Left lung (tissue), 10 donors: ENCODE data around the gene USP8. TPM values are rescaled to one million over a fixed set of nuclear protein-coding genes. Genes with fewer than 3 reads are reported as not detected.

Source experiments
- ATAC-seq: fragments of 200-7000 bp; cut with Tn5 transposase; one replicate; pipeline ENCODE4 v1.9.1; 2020; ENCODE audit warnings: moderate library complexity
- DNase-seq, 4 donors: peaks; one replicate each; pipeline ENCODE4 v3.0.0-alpha.2; 2013 to 2020
- H3K27ac ChIP-seq, 2 donors: fragments of 200-600 bp; sonication (generic) in 1 of 2; one replicate each; pipeline versions ENCODE4 v1.5.0 to v1.8.0; 2020 to 2021
- H3K27me3 ChIP-seq, 2 donors: fragments of 200-600 bp; sonication (generic) in 1 of 2; one replicate each; pipeline versions ENCODE4 v1.5.0 to v1.8.0; 2020 to 2021
- H3K36me3 ChIP-seq, 2 donors: fragments of 200-600 bp; sonication (generic) in 1 of 2; one replicate each; pipeline versions ENCODE4 v1.5.0 to v1.8.0; 2020 to 2021
- H3K4me1 ChIP-seq, 2 donors: fragments of 200-600 bp; one replicate each; pipeline ENCODE4 v1.8.0; 2021
- H3K4me3 ChIP-seq, 2 donors: fragments of 200-600 bp; sonication (generic) in 1 of 2; one replicate each; pipeline versions ENCODE4 v1.5.0 to v1.8.0; 2020 to 2021; ENCODE audit warnings: mild to moderate bottlenecking in 1 of 2
- H3K9me3 ChIP-seq, 2 donors: fragments of 200-600 bp; sonication (generic) in 1 of 2; one replicate each; pipeline versions ENCODE4 v1.5.0 to v1.8.0; 2020 to 2021
- CTCF ChIP-seq, 2 donors: fragments of 200-600 bp; sonication (generic) in 1 of 2; IDR thresholded peaks; one replicate each; pipeline versions ENCODE4 v1.5.0 to v1.8.0; 2021; ENCODE audit warnings: antibody characterized with exemption in 2 of 2
- intact Hi-C, 2 donors: fragments of 100-400 bp; cut with DNase I; formaldehyde crosslinking; loops; one replicate each; pipeline versions ENCODE4 v1.11.2 to v1.14.2; 2022
- polyA plus RNA-seq, 6 donors: library from polyadenylated mRNA; unstranded; fragments of 120-200 nt; gene quantifications; one replicate each; pipeline ENCODE4 v1.2.1, GENCODE V29; 2013; ENCODE audit not compliant: insufficient read length in 6 of 6
- total RNA-seq, 2 donors: library from RNA; stranded (reverse); fragmentation: NEBNext Ultra II Directional; extraction: Animal tissue kit (Norgen Biotek cat#: 25700); gene quantifications; one replicate each; pipeline ENCODE4 v1.2.1, GENCODE V29; 2021
- donor health status: DM: no; HTN: yes; CAD: no.
- donor health status: DM: no; HTN: no; CAD: no.

USP8 gene
- total and polyA plus RNA-seq, 8 donors, result 51.3 to 68.6 (median 60.8) TPM

DNA sequence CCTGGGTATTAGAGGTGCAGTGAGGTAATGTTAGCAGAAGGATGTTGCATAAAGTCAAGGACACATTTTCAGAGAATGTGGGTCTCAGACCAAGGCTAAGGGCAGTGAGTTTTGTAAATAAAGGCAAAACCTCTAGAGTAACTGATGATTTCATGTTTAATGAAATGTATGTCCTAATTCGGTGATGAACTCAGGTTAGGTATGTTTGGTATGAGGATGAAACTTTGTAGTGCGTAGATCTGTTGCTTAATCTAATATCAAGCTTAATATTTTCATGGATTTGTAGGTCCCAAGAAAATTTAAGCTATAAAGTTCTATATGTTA lies 118.6 kb downstream of the USP8 start:
- Histone ChIP-seq H3K27ac (no peak overlapping the region), H3K9me3 (no peaks in the 10 kb centered on the region), H3K4me1 (no peaks in the 10 kb centered on the region), H3K27me3 (no peaks in the 10 kb centered on the region), H3K36me3 (no peaks in the 10 kb centered on the region), H3K4me3 (no peak overlapping the region)
- DNase-seq (no peak), ATAC-seq (no peak)
- intact Hi-C loops, result no loop called here
- TF ChIP-seq CTCF (IDR thresholded peaks at IDR 0.05), result no peak

GRCh38 chr15:50543556-50543955 lies 119.4 kb downstream of the USP8 start:
- no peaks in the 10 kb centered on the region for H3K9me3 ChIP-seq
- ATAC-seq (no peak), DNase-seq (no peak)
- H3K27ac ChIP-seq, result no peak overlapping the region
- no peaks in the 10 kb centered on the region for H3K4me1 ChIP-seq
- no peaks in the 10 kb centered on the region for H3K27me3 ChIP-seq
- intact Hi-C loops, result no loop called here
- TF ChIP-seq CTCF (IDR thresholded peaks at IDR 0.05), result no peak
- H3K4me3 ChIP-seq, result no peak overlapping the region
- H3K36me3 ChIP-seq, result no peaks in the 10 kb centered on the region

GRCh38 chr15:50544368-50544767 lies 120.2 kb downstream of the USP8 start:
- no peak overlapping the region for H3K4me3 ChIP-seq
- H3K4me1 ChIP-seq, result no peaks in the 10 kb centered on the region
- DNase-seq, result no peak
- TF ChIP-seq CTCF (IDR thresholded peaks at IDR 0.05), result no peak
- no peaks in the 10 kb centered on the region for H3K9me3 ChIP-seq
- ATAC-seq, result no peak
- intact Hi-C loops, result no loop called here
- no peaks in the 10 kb centered on the region for H3K36me3 ChIP-seq
- no peaks in the 10 kb centered on the region for H3K27me3 ChIP-seq
- no peak overlapping the region for H3K27ac ChIP-seq

DNA sequence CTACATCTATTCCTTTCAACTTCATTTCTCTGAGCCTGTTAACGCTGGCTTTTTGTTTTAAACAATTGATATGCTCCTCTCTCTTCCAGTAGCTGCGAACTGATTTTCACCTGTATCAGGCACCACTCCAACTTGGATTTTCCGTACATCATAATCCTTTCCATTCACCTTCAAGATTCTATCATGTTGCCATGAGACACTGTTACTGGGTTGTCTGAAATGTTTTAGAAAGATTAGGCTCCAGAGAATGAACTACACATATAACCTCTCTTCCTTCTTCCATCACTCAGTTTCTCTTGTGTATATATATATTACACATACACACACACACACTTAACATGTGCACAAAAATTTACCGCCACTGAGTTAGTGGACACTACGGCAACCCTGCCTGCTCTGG lies 122.4 kb downstream of the USP8 start, which contains the start of gene USP50:
USP50 (minus strand) TSS at position 101 of the 400 bp plus-strand sequence. CDS start 141 bp downstream, outside the sequence.
- Histone ChIP-seq H3K4me3 (no peak within 1 kb of the TSS), H3K36me3 (no peaks in the 10 kb centered on the region), H3K9me3 (no peaks in the 10 kb centered on the region), H3K27me3 (no peaks in the 10 kb centered on the region), H3K27ac (no peak within 1 kb of the TSS), H3K4me1 (no peaks in the 10 kb centered on the region)
- ATAC-seq (no peak), DNase-seq (no peak)
- intact Hi-C loops, result no loop called here
- TF ChIP-seq CTCF (IDR thresholded peaks at IDR 0.05), result no peak

GRCh38 chr15:50549326-50549725 lies 125.1 kb downstream of the USP8 start:
- Histone ChIP-seq H3K4me1 (no peaks in the 10 kb centered on the region), H3K27me3 (no peaks in the 10 kb centered on the region), H3K36me3 (no peaks in the 10 kb centered on the region), H3K9me3 (no peaks in the 10 kb centered on the region), H3K4me3 (no peak overlapping the region), H3K27ac (no peak overlapping the region)
- no peak for TF ChIP-seq CTCF (IDR thresholded peaks at IDR 0.05)
- DNase-seq, result no peak
- intact Hi-C loops, result no loop called here
- no peak for ATAC-seq
